GM21447 (cell line): Measurements from ENCODE around the gene CAPN5.

Source experiments
- ATAC-seq: cut with Tn5 transposase; IDR thresholded peaks from one replicate; pipeline ENCODE4 v1.9.1; 2021; ENCODE audit not compliant: unreplicated experiment

CAPN5 gene

GRCh38 chr11:77114089-77114463 lies 47.3 kb downstream of the CAPN5 start:
- no peak for ATAC-seq

GRCh38 chr11:77115181-77115611 lies 48.4 kb downstream of the CAPN5 start:
- no peak for ATAC-seq

GRCh38 chr11:77115956-77116355 lies 49.2 kb downstream of the CAPN5 start:
- ATAC-seq, result no peak

GRCh38 chr11:77117492-77117891 lies 50.7 kb downstream of the CAPN5 start:
- no peak for ATAC-seq

- ATAC-seq, result no peak
Observed at GRCh38 chr11:77118086-77118485, 51.3 kb downstream of the CAPN5 start.

- no peak for ATAC-seq
Observed at GRCh38 chr11:77118971-77119370, 52.2 kb downstream of the CAPN5 start.

- ATAC-seq, result no peak
Observed at GRCh38 chr11:77119531-77119936, 52.8 kb downstream of the CAPN5 start.

- ATAC-seq, result no peak
Observed at GRCh38 chr11:77120571-77120970, 53.8 kb downstream of the CAPN5 start.

GRCh38 chr11:77121096-77121640 lies 54.4 kb downstream of the CAPN5 start:
- ATAC-seq, result no peak

- ATAC-seq, result no peak
Observed at GRCh38 chr11:77121876-77122575, 55.3 kb downstream of the CAPN5 start.

GRCh38 chr11:77122576-77123212 lies 55.9 kb downstream of the CAPN5 start:
- ATAC-seq, result no peak

GRCh38 chr11:77123591-77123990 lies 56.8 kb downstream of the CAPN5 start:
- no peak for ATAC-seq

- ATAC-seq, result no peak
Observed at GRCh38 chr11:77124041-77124440, 57.3 kb downstream of the CAPN5 start.

- no peak for ATAC-seq
Observed at GRCh38 chr11:77124488-77124887, 57.7 kb downstream of the CAPN5 start.

- ATAC-seq, result no peak
Observed at GRCh38 chr11:77125191-77125590, 58.4 kb downstream of the CAPN5 start.

- ATAC-seq, result no peak
Observed at GRCh38 chr11:77125695-77126094, 58.9 kb downstream of the CAPN5 start.

- no peak for ATAC-seq
Observed at GRCh38 chr11:77126156-77126775, 59.5 kb downstream of the CAPN5 start.

GRCh38 chr11:77126861-77127234 lies 60.1 kb downstream of the CAPN5 start:
- ATAC-seq, result no peak

- ATAC-seq, result no peak
Observed at GRCh38 chr11:77127235-77127911, 60.6 kb downstream of the CAPN5 start.

GRCh38 chr11:77127920-77128691 lies 61.3 kb downstream of the CAPN5 start, which contains the start of gene MYO7A:
TSS of gene MYO7A (plus strand) at chr11:77128246. CDS start at chr11:77130635, 2,389 bp downstream.
- ATAC-seq, result no peak
